GM19099 (cell line): Measurements from ENCODE around the gene DYNLT2.

ENCODE experiments used
- POLR2A ChIP-seq: IDR thresholded peaks from 3 replicates; pipeline ENCODE4 v1.6.1; 2011; ENCODE audit warnings: low read depth; ENCODE audit not compliant: insufficient read length; ENCODE audit errors: extremely low read depth

The DYNLT2 gene

GRCh38 chr6:169775321-169775720 lies 23.9 kb upstream of the DYNLT2 start:
- no peak for TF ChIP-seq POLR2A

GRCh38 chr6:169774347-169774746 lies 23.0 kb upstream of the DYNLT2 start:
- TF ChIP-seq POLR2A: no peak

- no peak for TF ChIP-seq POLR2A
Observed at GRCh38 chr6:169766921-169767736, 15.8 kb upstream of the DYNLT2 start.

GRCh38 chr6:169766232-169766631 lies 14.9 kb upstream of the DYNLT2 start:
- TF ChIP-seq POLR2A: no peak

- TF ChIP-seq POLR2A: no peak
Observed at GRCh38 chr6:169763881-169764280, 12.5 kb upstream of the DYNLT2 start.

GRCh38 chr6:169763308-169763707 lies 11.9 kb upstream of the DYNLT2 start:
- TF ChIP-seq POLR2A: no peak

GRCh38 chr6:169755162-169755561 lies 3.8 kb upstream of the DYNLT2 start:
- TF ChIP-seq POLR2A: no peak

GRCh38 chr6:169752074-169752623 lies 777 bp upstream of the DYNLT2 start:
- no peak for TF ChIP-seq POLR2A

GRCh38 chr6:169746556-169746955 lies 4.8 kb downstream of the DYNLT2 start:
- no peak for TF ChIP-seq POLR2A

GRCh38 chr6:169745405-169745804 lies 6.0 kb downstream of the DYNLT2 start:
- no peak for TF ChIP-seq POLR2A

GRCh38 chr6:169741344-169741743 lies 10.0 kb downstream of the DYNLT2 start:
- no peak for TF ChIP-seq POLR2A

GRCh38 chr6:169738976-169739529 lies 12.3 kb downstream of the DYNLT2 start:
- no peak for TF ChIP-seq POLR2A

GRCh38 chr6:169738204-169738975 lies 13.0 kb downstream of the DYNLT2 start:
- TF ChIP-seq POLR2A: no peak

GRCh38 chr6:169729961-169730360 lies 21.4 kb downstream of the DYNLT2 start:
- no peak for TF ChIP-seq POLR2A

GRCh38 chr6:169726963-169727362 lies 24.4 kb downstream of the DYNLT2 start:
- no peak for TF ChIP-seq POLR2A
